Measurements from ENCODE around the gene APOBEC3B.

The APOBEC3B gene

GRCh38 chr22:38967451-38968450 lies 14.4 kb upstream of the APOBEC3B start:
- TF ChIP-seq CTCF (IDR thresholded peaks at IDR 0.05; ENCODE audit: insufficient read depth, low read length, poor library complexity, severe bottlenecking): no peak
- no peaks in the 10 kb centered on the region for H3K36me3 ChIP-seq (ENCODE audit: control insufficient read depth, insufficient read depth, low read length)
- no peak for DNase-seq (ENCODE audit: extremely low read depth, insufficient read length)
- no peak overlapping the region for H3K4me3 ChIP-seq (replicated peaks; ENCODE audit: low read depth, low read length)
- no peaks in the 10 kb centered on the region for H3K27me3 ChIP-seq (replicated peaks; ENCODE audit: control insufficient read depth, insufficient read depth, low read length)

GRCh38 chr22:38968801-38969200 lies 13.3 kb upstream of the APOBEC3B start:
- Histone ChIP-seq H3K27me3 (replicated peaks; ENCODE audit: control insufficient read depth, insufficient read depth, low read length) (no peaks in the 10 kb centered on the region), H3K4me3 (replicated peaks; ENCODE audit: low read depth, low read length) (no peak overlapping the region), H3K36me3 (ENCODE audit: control insufficient read depth, insufficient read depth, low read length) (no peaks in the 10 kb centered on the region)
- no peak for DNase-seq (ENCODE audit: extremely low read depth, insufficient read length)
- TF ChIP-seq CTCF (IDR thresholded peaks at IDR 0.05; ENCODE audit: insufficient read depth, low read length, poor library complexity, severe bottlenecking): no peak

GRCh38 chr22:38970551-38970950 lies 11.6 kb upstream of the APOBEC3B start:
- no peak for TF ChIP-seq CTCF (IDR thresholded peaks at IDR 0.05; ENCODE audit: insufficient read depth, low read length, poor library complexity, severe bottlenecking)
- Histone ChIP-seq H3K27me3 (replicated peaks; ENCODE audit: control insufficient read depth, insufficient read depth, low read length) (no peaks in the 10 kb centered on the region), H3K36me3 (ENCODE audit: control insufficient read depth, insufficient read depth, low read length) (no peaks in the 10 kb centered on the region), H3K4me3 (replicated peaks; ENCODE audit: low read depth, low read length) (no peak overlapping the region)
- no peak for DNase-seq (ENCODE audit: extremely low read depth, insufficient read length)

- H3K36me3 ChIP-seq (ENCODE audit: control insufficient read depth, insufficient read depth, low read length): no peaks in the 10 kb centered on the region
- H3K27me3 ChIP-seq (replicated peaks; ENCODE audit: control insufficient read depth, insufficient read depth, low read length): no peaks in the 10 kb centered on the region
- H3K4me3 ChIP-seq (replicated peaks; ENCODE audit: low read depth, low read length): no peak overlapping the region
- no peak for DNase-seq (ENCODE audit: extremely low read depth, insufficient read length)
- TF ChIP-seq CTCF (IDR thresholded peaks at IDR 0.05; ENCODE audit: insufficient read depth, low read length, poor library complexity, severe bottlenecking): no peak
Measured at GRCh38 chr22:38971202-38971601, 10.9 kb upstream of the APOBEC3B start.

GRCh38 chr22:38971791-38972190 lies 10.4 kb upstream of the APOBEC3B start:
- no peaks in the 10 kb centered on the region for H3K27me3 ChIP-seq (replicated peaks; ENCODE audit: control insufficient read depth, insufficient read depth, low read length)
- H3K4me3 ChIP-seq (replicated peaks; ENCODE audit: low read depth, low read length): no peak overlapping the region
- no peaks in the 10 kb centered on the region for H3K36me3 ChIP-seq (ENCODE audit: control insufficient read depth, insufficient read depth, low read length)
- no peak for DNase-seq (ENCODE audit: extremely low read depth, insufficient read length)
- no peak for TF ChIP-seq CTCF (IDR thresholded peaks at IDR 0.05; ENCODE audit: insufficient read depth, low read length, poor library complexity, severe bottlenecking)

All from GM06990 (cell line).